ENCODE results near the gene OR10V1. TPM values are rescaled to one million over a fixed set of nuclear protein-coding genes. Genes with fewer than 3 reads are reported as not detected.

The OR10V1 gene
- polyA plus RNA-seq, 1 donor: not detected

- peak; percentile 98 for DNase-seq (ENCODE audit: low read depth)
These were observed 44.6 kb downstream of the OR10V1 start, which contains the start of gene PATL1 for GRCh38 chr11:59668950-59669610. TSS of gene PATL1 (minus strand) at chr11:59669037. CDS start at chr11:59668895, 142 bp downstream.

GRCh38 chr11:59668188-59668949, 45.3 kb downstream of the OR10V1 start:
- no peak for DNase-seq (ENCODE audit: low read depth)

DNA sequence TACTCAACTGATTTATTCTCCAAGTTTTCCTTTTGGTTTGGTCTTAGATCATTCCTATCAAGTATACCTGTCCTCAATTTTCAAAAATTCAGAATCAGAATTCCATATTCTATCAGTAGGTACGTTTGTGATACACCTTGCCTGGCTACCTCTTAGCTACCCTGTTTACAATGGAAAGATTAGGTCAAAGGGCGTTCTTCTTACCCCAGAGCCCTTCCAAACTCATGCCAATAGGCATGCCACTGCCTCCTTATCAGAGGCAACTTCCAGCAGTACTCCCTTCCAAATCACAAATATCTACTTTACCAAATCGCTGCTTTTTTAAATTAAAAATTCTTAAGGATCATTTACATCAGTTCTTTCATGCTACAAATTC, 45.8 kb downstream of the OR10V1 start:
- DNase-seq (ENCODE audit: low read depth): no peak

DNA sequence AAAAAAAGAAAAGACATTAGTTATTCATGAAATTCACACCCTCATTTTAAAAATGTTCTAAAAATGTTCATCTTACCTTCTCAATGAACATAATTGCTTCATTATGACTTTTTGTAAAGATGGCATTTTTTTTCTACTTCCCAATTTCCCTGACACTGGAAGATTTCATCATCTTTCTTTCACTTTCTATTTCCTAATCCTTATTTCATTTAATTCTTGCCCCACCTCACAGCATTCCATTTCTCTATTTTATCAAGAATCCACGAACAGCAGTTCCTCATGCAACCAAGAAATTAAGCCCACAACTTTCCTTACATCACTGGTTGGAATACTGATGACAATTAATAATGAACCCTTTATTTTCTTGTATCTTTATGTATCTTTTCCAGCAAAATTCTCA, 46.7 kb downstream of the OR10V1 start:
- DNase-seq (ENCODE audit: low read depth): no peak

Other genes with a start within 250 kb of the OR10V1 start
- not detected for gene OR4D10, start 240.5 kb downstream of the OR10V1 start, polyA plus RNA-seq (ENCODE audit: insufficient read length)
- not detected for gene OR4D11, start 210.3 kb downstream of the OR10V1 start, polyA plus RNA-seq (ENCODE audit: insufficient read length)
- 0.08 TPM for gene OR4D9, start 202.3 kb downstream of the OR10V1 start, polyA plus RNA-seq (ENCODE audit: insufficient read length)
- gene OSBP, start 98.1 kb downstream of the OR10V1 start, polyA plus RNA-seq (ENCODE audit: insufficient read length): 50.5 TPM
- gene PATL1, start 44.8 kb downstream of the OR10V1 start, polyA plus RNA-seq (ENCODE audit: insufficient read length): 25.2 TPM
- gene STX3, start 41.5 kb upstream of the OR10V1 start, polyA plus RNA-seq (ENCODE audit: insufficient read length): 4.7 TPM
- 31.6 TPM for gene MRPL16, start 96.9 kb upstream of the OR10V1 start, polyA plus RNA-seq (ENCODE audit: insufficient read length)
- gene CBLIF, start 131.7 kb upstream of the OR10V1 start, polyA plus RNA-seq (ENCODE audit: insufficient read length): not detected
- 0.23 TPM for gene TCN1, start 152.6 kb upstream of the OR10V1 start, polyA plus RNA-seq (ENCODE audit: insufficient read length)
- gene OOSP3, start 164.9 kb upstream of the OR10V1 start, polyA plus RNA-seq (ENCODE audit: insufficient read length): not detected
- gene OOSP1, start 224.6 kb upstream of the OR10V1 start, polyA plus RNA-seq (ENCODE audit: insufficient read length): not detected